DMS153 treated with DMSO at 0.1 percent for 48 hours (cell line): ENCODE results near the gene SULF2.
A peak's percentile ranks its signal among the peaks of the same experiment; 100 is the strongest.

Experiments used
- DNase-seq: peaks from one replicate; lab custom pipeline; 2025; ENCODE audit not compliant: unreplicated experiment; lab: John Stamatoyannopoulos, UW

The SULF2 gene

GRCh38 chr20:47740862-47741184 lies 44.5 kb downstream of the SULF2 start:
- no peak for DNase-seq

GRCh38 chr20:47740121-47740861 lies 45.0 kb downstream of the SULF2 start:
- no peak for DNase-seq

DNA sequence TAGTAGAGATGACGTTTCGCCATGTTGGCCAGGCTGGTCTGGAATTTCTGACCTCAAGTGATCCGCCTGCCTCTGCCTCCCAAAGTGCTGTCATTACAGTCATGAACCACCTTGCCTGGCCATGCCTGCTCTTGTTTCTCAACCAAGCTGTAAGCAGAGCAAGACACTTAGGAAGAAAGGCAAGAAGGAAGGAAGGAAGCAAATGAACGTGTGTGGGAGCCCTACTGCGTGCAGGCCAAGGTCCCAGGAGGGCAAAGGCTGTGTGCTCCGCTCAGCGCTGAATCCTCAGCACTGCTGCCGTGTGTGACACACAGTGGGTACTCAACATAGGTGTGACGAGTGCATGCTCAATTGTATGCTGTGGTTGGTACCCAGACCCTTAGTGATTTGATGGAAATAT lies 47.4 kb downstream of the SULF2 start:
- DNase-seq, result no peak

GRCh38 chr20:47736570-47737152 lies 48.6 kb downstream of the SULF2 start:
- no peak for DNase-seq

- no peak for DNase-seq
These were observed 49.6 kb downstream of the SULF2 start for GRCh38 chr20:47735412-47736400.

DNA sequence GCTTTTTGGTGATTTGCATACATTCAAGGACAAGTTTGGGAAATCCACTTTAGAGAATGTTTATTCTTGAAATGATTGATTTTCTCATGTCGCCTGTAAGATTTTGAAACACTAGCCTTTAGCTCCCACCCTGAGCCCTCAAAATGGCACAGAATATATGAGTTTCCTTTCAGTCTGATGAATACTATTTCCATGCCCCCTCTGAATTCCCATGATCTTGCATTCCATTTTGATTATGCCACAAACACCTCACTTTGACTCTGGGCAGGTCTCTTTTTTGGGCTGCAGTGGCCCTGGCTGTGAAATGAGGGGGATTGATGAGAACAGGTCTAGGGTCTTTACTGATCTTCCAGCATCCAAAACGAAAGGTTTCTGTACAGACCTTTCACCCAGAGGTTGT lies 50.4 kb downstream of the SULF2 start:
- DNase-seq, result no peak

DNA sequence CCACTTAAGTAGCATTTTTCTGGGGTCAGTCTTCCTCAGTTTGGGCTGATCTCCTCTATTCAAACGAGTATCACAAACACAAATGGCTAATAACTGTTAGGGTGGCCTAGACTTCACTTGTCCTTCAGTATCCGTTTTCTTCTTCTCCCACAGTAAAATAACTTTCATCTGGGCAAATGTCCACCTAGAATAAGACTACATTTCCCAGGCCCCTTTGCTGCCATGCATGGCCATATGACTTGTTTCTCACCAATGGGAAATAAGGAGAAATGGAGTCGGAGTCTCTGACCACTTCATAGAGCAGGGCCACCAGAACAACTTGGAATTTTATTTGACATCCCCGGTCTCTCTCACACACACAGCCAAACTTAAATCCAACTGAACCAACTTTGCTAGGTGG lies 51.4 kb downstream of the SULF2 start:
- DNase-seq, result no peak

- DNase-seq, result no peak
These were observed 54.5 kb downstream of the SULF2 start for GRCh38 chr20:47730744-47731143.

DNA sequence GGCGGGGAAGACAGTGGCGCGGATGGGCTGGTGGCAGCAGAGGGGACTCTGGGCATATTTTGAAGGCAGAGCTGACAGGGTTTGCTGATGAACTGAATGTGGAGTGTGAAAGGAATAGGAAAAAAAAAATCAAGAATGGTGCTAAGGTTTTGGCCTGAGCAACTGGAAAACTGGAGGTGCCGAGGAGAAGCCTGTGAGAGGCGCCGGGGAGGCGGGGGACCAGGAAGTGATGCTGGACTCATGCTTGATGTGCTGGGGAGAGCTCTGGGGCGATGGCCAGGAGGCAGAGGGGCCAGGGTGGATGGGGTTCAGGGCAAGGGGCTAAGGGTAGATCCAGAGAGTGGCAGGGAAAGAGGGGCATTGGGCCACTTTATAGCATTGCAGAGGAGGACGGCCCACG lies 55.8 kb downstream of the SULF2 start:
- DNase-seq, result no peak

GRCh38 chr20:47727909-47728361 lies 57.3 kb downstream of the SULF2 start:
- no peak for DNase-seq

DNA sequence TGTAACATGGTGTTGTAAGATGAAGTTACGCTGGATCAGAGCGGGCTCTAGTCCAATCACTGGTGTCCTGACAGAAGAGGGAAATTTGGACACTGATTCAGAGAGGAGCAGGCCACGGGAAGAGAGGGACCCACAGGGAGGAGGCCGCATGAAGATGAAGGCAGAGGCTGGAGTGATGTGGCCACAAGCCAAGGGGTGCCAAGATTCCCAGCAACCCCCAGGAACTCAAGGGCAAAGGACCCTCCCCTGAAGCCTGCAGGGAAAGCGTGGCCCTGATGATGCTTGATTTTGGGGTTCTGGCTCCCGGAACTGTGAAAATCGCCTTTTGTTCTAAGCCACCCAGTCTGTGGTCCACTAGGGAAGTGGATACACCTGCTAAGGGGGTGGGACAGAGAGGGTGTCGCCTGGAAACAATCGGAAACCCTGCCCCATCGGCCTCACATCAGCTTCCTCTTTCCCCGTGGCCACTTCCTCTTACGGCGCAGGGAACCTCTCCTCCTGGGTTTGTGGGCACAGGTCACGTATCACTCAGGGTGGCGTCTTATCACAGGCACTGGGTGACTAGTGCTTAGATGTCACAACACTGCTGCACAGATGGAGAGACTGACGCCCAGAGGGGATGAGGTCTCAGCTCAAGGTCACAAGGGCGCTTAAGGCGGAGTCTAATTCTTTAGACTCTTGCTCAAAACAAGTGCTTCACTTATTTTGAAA lies 58.0 kb downstream of the SULF2 start:
- DNase-seq, result no peak

DNA sequence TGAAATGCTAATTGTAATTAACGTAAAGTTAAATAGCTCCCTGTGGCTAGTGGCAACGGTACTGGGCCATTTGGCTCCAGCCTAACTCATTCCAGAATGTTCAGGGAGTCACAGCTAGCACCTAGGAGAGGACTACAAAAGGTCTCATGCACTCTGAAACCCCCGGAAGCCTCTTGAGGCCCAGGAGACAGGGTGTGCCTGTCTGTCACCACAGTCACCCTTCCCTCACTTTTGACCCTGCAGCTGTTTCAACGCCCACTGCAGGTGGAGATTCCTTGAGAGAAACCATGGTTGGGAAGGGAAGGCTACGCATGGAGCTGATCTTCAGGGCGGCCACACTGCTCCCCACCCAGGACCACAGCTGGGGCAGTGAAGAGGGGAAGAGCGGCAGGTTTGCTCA lies 58.6 kb downstream of the SULF2 start:
- DNase-seq, result no peak

DNA sequence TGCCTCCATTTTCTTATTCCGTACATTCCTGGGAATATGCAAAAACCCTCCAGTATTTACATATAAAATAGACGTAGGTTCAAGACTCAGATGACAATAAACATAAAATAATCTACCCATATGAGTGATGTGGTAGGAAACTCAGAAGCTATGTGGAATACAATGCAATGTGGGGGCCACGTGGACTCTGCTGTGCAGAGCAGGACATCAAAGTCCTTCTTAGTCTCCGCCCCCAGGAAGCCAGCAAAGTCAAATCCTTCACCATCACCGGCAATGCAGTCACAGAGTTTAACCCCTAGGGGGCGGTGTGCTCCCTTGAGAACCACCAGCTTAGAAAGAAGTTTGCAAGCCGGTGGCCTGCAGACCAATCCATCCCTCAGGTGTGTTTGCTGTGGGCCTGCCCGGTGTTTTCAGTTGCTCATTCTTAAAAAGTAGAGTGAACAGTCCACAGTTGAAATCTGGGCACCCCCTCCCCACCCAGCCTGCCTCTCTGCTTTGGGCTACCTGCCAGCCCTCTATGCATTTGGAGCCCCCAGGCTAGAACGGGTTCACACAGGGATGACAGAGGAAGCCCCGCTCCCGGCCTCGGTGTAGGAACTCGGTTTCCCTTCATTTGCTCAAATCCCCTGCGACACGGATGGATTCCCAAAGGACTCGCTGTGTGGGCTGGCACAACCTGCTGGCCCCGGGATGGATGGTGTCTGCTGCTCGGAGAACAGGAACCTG lies 59.9 kb downstream of the SULF2 start:
- peak; percentile 85 for DNase-seq

DNA sequence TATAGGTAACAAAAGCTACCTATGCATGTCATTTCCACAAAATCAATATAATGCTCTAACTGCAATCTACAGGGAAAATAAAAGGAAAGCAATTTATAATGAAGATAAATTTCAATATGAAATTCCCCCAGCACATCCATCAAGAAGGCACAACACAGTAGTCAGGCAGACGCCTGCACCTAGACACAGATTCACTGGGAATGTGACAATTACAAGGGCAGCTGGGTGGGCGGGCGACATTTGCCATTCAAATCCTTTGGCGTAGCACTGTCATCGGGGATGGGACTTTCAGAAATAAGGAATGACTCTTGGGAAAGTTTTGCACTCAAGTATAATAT lies 60.4 kb downstream of the SULF2 start:
- no peak for DNase-seq

DNA sequence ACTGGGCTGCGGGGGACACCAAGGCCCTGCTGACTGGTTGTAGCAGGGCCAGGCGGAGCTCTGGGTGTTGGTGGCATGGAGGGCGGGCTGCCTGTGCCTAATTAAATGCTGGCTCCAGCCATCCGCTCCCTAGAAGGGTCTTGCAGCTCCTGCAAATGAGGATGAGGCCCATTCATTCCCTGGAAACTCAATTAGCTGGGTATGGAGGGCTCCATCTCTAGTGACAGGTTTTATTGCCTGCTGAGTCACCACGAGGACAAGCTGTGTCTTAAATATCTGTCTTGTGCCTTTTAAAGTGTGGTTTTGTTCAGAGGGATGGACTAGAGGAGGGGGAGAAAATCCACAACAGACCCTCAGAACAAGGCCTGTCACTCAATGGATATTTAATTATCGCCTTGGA lies 60.9 kb downstream of the SULF2 start:
- no peak for DNase-seq

DNA sequence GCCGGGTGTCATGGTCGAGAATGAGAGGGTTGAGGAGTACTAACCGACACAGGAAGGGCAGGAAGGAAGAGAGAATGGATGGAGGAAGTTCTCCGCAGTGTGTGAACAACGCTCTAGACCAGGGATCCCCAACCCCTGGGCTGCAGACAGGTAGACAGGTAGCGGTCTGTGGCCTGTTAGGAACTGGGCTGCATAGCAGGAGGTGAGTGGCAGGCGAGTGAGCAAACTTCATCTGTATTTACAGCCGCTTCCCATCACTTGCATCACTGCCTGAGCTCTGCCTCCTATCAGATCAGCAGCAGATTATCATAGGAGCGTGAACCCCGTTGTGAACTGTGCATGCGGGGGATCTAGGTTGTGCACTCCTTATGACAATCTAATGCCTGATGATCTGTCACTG lies 62.0 kb downstream of the SULF2 start:
- no peak for DNase-seq

GRCh38 chr20:47720636-47721427 lies 64.4 kb downstream of the SULF2 start:
- no peak for DNase-seq

DNA sequence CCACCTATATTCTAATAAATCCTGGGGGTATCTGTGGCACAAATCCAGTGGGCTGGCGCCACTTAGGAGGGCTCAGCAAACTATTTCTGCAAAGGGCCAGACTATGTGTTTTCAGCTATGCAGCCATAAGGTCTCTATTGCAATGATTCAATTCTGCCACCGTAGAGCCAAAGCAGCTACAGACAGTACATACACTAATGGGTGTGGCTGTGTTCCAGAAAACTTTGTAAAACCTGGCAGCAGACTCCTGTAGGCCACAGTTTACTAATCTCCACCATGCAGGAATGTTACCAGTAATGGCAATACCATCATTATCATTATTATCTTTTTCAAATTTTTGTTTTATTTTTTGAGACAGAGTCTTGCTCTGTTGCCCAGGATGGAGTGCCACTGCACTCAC lies 65.7 kb downstream of the SULF2 start:
- DNase-seq, result no peak

GRCh38 chr20:47719211-47719610 lies 66.1 kb downstream of the SULF2 start:
- no peak for DNase-seq

GRCh38 chr20:47718398-47718797 lies 66.9 kb downstream of the SULF2 start:
- DNase-seq, result no peak
